NCI-H82 treated with DMSO at 0.1 percent for 48 hours (cell line): ENCODE measurements around the gene KHDC4.
"Not testable (repeated sequence)": the region's sequence is repeated elsewhere in the genome, so short reads cannot be mapped to it uniquely, and the experiment has no call there.

Experiments
- DNase-seq: peaks from one replicate; lab custom pipeline; 2025; ENCODE audit not compliant: unreplicated experiment; lab: John Stamatoyannopoulos, UW

The KHDC4 gene

GRCh38 chr1:155941845-155942531 lies 7.8 kb upstream of the KHDC4 start:
- no peak for DNase-seq

GRCh38 chr1:155940993-155941844 lies 7.0 kb upstream of the KHDC4 start, which contains the start of gene RXFP4:
Gene RXFP4 (plus strand): TSS chr1:155941638. CDS start chr1:155941710, 72 bp downstream.
- no peak for DNase-seq

GRCh38 chr1:155940482-155940992 lies 6.3 kb upstream of the KHDC4 start:
- no peak for DNase-seq

- DNase-seq = peak; percentile 64
These were observed 4.0 kb upstream of the KHDC4 start for GRCh38 chr1:155938220-155938627.

GRCh38 chr1:155934936-155935590 lies 850 bp upstream of the KHDC4 start:
- DNase-seq = no peak

GRCh38 chr1:155933591-155934096 lies 569 bp downstream of the KHDC4 start:
- no peak for DNase-seq

GRCh38 chr1:155932487-155932886 lies 1.7 kb downstream of the KHDC4 start:
- DNase-seq = no peak

GRCh38 chr1:155932081-155932480 lies 2.1 kb downstream of the KHDC4 start:
- DNase-seq = no peak

- DNase-seq = no peak
These were observed 2.7 kb downstream of the KHDC4 start for GRCh38 chr1:155931332-155932038.

GRCh38 chr1:155930725-155931124 lies 3.5 kb downstream of the KHDC4 start:
- DNase-seq = not testable (repeated sequence)

GRCh38 chr1:155929057-155929456 lies 5.2 kb downstream of the KHDC4 start:
- DNase-seq = no peak

- no peak for DNase-seq
These were observed 8.7 kb downstream of the KHDC4 start for GRCh38 chr1:155925506-155925905.

- no peak for DNase-seq
These were observed 13.5 kb downstream of the KHDC4 start for GRCh38 chr1:155920717-155921116.

- DNase-seq = no peak
These were observed 14.4 kb downstream of the KHDC4 start for GRCh38 chr1:155919801-155920200.

GRCh38 chr1:155918660-155919059 lies 15.6 kb downstream of the KHDC4 start:
- no peak for DNase-seq

- DNase-seq = no peak
These were observed 20.1 kb downstream of the KHDC4 start for GRCh38 chr1:155913969-155914757.

- no peak for DNase-seq
These were observed 22.1 kb downstream of the KHDC4 start for GRCh38 chr1:155912056-155912536.

GRCh38 chr1:155911156-155912055 lies 22.8 kb downstream of the KHDC4 start, which contains the start of gene RIT1:
Gene RIT1 (minus strand): TSS chr1:155911349. CDS start chr1:155910761, 588 bp downstream.
- DNase-seq = peak; percentile 50
